Stimulated activated CD8-positive, alpha-beta memory T cell treated with anti-CD3 and anti-CD28 coated beads, Interleukin-7, amount 100 ng/mL, for 4 hours (primary cell): ENCODE results near the gene P2RY6.
"Not testable (repeated sequence)": the region's sequence is repeated elsewhere in the genome, so short reads cannot be mapped to it uniquely, and the experiment has no call there.

ENCODE experiments used
- DNase-seq, 2 donors: peaks; one replicate each; pipeline ENCODE4 v3.0.0-alpha.2; 2020; ENCODE audit warnings: low read depth in 2 of 2

Gene P2RY6

GRCh38 chr11:73271936-73272679 lies at the start of gene P2RY6:
P2RY6 (plus strand) TSS chr11:73272338; CDS start chr11:73296519, 24,181 bp downstream.
- DNase-seq: no peak

GRCh38 chr11:73223998-73224730 lies 48.0 kb upstream of the P2RY6 start:
- no peak for DNase-seq

- DNase-seq: no peak
These were observed 47.0 kb upstream of the P2RY6 start for GRCh38 chr11:73225001-73225686.

- no peak for DNase-seq
These were observed 46.3 kb upstream of the P2RY6 start for GRCh38 chr11:73225851-73226250.

- DNase-seq: no peak
These were observed 45.7 kb upstream of the P2RY6 start for GRCh38 chr11:73226297-73227006.

GRCh38 chr11:73227571-73228211 lies 44.4 kb upstream of the P2RY6 start:
- DNase-seq: no peak

- no peak for DNase-seq
These were observed 43.6 kb upstream of the P2RY6 start for GRCh38 chr11:73228268-73229134.

GRCh38 chr11:73229321-73229895 lies 42.7 kb upstream of the P2RY6 start:
- no peak for DNase-seq

GRCh38 chr11:73229896-73230875 lies 42.0 kb upstream of the P2RY6 start:
- DNase-seq: no peak

- no peak for DNase-seq
These were observed 41.2 kb upstream of the P2RY6 start for GRCh38 chr11:73230931-73231330.

GRCh38 chr11:73232487-73232886 lies 39.7 kb upstream of the P2RY6 start:
- DNase-seq: not testable (repeated sequence)

- DNase-seq: no peak
These were observed 38.9 kb upstream of the P2RY6 start for GRCh38 chr11:73233211-73233610.

- DNase-seq: no peak
These were observed 38.3 kb upstream of the P2RY6 start for GRCh38 chr11:73233692-73234470.

- no peak for DNase-seq
These were observed 37.5 kb upstream of the P2RY6 start for GRCh38 chr11:73234471-73235181.

GRCh38 chr11:73235236-73235786 lies 36.8 kb upstream of the P2RY6 start:
- no peak for DNase-seq

- no peak for DNase-seq
These were observed 35.9 kb upstream of the P2RY6 start for GRCh38 chr11:73236205-73236765.

GRCh38 chr11:73236854-73237253 lies 35.3 kb upstream of the P2RY6 start:
- no peak for DNase-seq
